HG03135 (cell line): ENCODE results near the gene ZFYVE28.

ENCODE experiments used
- ATAC-seq: cut with Tn5 transposase; IDR thresholded peaks from one replicate; pipeline ENCODE4 v1.9.1; 2021; ENCODE audit warnings: mild to moderate bottlenecking, moderate library complexity; ENCODE audit not compliant: unreplicated experiment

Gene ZFYVE28

DNA sequence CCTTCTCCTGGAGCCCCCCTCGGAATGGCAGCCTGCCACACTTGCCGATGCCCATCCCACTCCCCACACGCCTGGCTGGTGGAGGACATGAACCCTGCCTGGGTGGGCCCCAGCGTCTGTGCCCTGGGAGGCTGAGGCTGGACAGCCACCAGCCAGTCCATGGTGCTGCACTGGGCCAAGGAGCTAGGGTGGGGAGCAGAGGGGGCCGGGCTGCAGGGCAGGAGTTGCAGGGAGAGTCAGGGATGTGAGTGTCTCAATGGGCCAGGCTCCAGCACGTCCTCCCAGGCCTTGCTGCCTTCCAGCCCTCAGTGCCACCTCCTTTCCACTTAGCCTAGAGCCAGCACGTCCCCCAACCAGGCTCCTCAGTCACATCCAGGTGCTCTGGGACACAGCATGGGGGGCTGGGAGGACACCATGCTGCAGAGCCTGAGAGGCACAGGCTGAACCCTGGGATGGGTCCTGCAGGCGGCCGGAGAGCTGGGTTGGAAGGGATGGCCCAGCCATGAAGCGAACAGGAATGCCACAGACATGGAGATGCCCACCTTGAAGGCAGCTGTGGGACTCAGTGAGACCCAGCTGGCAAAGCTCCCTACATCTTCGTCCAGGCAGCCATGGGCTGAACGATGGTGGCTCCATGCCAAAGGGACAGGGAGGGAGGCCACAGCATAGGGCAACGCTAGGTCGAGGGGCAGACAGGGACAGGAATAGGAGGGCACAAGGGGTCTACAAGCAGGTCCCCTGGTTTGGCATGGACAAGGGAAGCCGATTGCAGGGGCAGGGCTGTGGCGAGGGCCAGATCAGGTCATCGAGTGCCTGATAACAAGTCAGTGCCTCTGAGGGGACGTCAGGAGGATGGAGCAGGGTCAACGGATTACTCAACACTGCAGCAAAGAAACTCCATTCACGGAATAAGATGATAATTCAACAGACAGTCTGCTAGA lies 126.5 kb downstream of the ZFYVE28 start:
- no peak for ATAC-seq

GRCh38 chr4:2290974-2291704 lies 127.3 kb downstream of the ZFYVE28 start:
- no peak for ATAC-seq

- ATAC-seq: no peak
Measured at GRCh38 chr4:2290488-2290887, 128.0 kb downstream of the ZFYVE28 start.

GRCh38 chr4:2289955-2290333 lies 128.5 kb downstream of the ZFYVE28 start:
- ATAC-seq: no peak

DNA sequence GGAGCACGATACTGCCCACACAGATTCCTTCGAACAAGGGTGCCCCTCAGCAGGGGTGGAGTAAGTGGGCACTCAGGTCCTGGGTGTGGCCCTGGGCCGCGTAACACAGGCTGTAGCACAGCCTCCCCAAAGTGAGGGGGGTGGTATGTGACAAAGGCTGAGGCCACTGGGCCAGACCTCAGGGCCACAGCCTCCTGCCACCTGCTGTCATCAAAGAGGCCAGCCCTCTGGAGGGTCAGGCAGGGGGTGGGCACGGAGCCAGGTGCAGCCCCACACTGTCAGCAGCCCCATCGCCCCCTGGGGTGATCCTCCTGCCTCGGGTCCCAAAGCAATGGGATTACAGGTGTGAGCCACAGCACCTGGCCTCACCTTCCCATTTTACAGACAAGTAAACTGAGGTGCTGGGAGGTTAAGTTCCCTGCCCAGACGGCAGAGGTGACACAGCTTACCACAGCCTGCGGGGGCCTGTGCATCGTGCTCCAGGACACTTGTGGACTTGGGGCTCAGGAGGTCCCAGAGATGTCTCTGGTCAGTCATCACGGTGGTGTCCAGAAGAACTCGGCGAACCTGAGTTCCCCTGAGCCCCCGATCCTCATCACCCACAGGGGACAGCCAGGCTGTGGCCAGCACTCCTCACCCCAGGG lies 129.0 kb downstream of the ZFYVE28 start:
- ATAC-seq: no peak

GRCh38 chr4:2288051-2288541 lies 130.3 kb downstream of the ZFYVE28 start:
- ATAC-seq: no peak

GRCh38 chr4:2287594-2287915 lies 130.9 kb downstream of the ZFYVE28 start:
- no peak for ATAC-seq

DNA sequence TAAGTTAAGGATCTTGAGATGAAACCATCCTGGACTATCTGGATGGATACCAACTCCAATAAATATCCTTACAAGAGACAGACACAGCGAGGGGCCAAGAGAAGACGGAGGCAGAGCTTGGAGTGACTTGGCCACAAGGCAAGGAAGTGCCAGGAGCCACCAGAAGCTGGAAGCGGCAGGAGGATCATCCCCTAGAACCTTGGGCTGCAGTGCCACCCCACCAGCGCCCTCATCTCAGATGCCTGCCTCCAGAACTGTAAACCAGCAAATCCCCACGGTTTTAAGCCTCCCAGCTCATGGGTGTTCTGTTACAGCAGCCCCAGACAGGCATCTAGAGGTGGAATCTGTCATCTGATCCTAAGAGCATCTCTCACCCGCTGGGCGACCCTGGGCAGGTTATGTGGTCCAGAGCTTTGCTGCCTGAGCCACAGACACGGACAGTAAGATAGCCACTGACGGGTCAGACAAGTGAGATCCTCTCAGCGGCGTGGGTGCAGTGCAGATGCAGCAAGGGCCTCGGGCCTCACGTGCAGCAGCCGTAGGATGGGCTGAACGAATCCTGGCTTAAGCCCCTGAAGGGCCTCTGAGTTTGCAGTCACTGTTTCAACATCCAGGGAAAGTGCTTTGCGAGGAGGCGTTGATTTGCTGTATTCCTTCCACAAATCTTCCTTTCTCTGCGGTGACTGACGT lies 131.4 kb downstream of the ZFYVE28 start:
- ATAC-seq: no peak

DNA sequence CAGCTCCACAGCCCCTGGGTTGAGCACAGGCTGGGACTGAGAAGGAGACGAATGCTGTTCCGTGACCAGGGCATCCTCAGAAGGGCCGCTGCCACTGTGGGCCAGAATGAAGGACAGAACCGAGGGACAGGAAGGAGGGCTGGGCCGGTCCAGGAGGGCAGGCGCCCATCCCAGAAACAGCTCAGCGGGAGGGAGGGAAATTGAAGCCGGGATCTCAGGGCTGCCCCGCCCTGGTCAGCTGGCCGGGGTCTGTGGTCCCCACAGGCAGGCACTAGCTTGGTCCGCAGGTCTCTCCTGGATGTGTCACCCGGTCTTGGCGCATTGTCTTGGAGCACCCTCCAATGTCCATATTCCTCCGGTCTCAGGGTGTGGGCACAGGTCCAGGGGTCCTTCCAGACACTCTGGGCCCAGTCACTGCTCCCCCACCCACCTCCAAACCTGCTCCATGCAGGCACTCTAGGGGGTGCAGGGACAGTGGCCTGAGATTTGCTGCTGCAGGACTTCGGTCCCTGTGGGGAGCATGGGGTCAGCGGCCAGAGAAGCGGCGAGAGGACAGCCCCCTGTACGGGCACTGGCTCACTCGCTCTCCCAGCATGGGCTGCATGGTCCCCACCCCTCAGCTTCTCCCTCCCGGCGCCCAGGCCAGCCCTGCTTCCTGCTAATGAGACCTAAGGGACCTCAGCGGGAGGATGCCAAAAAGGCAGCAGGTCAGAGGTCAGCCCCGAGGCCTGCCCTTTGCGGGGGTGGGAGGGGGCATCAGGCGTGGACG lies 132.6 kb downstream of the ZFYVE28 start:
- ATAC-seq: no peak

- ATAC-seq: no peak
Measured at GRCh38 chr4:2284934-2285612, 133.4 kb downstream of the ZFYVE28 start.

- ATAC-seq: no peak
Measured at GRCh38 chr4:2284161-2284933, 134.1 kb downstream of the ZFYVE28 start.

- no peak for ATAC-seq
Measured at GRCh38 chr4:2283199-2283711, 135.2 kb downstream of the ZFYVE28 start.

- no peak for ATAC-seq
Measured at GRCh38 chr4:2281575-2282343, 136.7 kb downstream of the ZFYVE28 start.

DNA sequence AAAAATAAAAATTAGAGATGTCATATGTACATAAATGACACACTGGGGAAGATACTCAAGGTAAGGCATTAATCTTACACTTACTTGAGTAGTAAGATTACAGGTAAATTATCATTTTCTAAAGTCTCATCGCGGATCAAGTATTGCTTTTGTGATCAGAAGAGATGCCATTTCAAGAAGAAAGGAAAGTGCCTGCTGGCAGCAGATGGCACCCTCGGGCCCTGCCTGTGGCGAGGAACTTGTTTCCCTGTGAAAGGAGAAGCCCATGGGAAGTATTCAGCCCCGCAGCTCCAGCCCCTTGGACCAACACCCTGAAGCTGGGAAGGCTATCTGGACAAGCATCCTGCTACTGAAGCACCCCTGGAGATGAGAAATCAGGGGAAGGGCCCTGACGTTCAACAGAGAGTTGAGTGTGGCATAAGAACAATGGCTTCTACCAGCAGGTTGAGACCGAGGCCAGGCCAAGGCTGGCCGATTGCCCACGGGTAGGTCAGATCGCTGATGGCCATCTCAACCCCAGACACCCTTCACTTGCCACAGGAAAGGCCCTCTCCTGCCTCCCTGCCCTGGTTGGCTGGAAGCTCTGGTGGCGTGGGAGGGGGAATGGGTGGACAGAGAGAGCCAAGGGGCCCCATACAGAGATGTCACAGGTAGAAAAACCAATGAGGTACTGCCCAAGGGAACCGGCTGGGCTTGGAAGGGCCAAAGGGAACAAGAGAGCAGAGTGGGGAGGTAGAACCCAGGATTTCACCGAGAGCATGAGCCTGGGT lies 137.7 kb downstream of the ZFYVE28 start:
- no peak for ATAC-seq

DNA sequence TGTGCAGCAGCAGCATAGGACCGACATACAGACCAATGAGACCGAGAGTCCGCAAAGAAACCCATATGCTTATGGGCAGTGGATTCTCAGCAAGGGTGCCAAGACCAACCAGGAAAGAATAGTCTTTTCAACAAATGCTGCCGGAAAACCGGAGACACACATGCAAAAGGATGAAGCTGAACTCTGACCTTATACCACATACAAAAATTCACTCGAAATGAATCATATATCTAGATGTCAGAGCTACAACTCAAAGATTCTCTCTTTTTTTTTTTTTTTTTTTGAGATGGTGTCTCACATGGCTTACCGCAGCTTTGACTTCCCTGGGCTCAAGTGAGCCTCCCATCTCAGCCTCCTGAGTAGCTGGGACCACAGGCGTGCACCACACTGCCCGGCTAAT lies 140.5 kb downstream of the ZFYVE28 start:
- ATAC-seq: no peak

DNA sequence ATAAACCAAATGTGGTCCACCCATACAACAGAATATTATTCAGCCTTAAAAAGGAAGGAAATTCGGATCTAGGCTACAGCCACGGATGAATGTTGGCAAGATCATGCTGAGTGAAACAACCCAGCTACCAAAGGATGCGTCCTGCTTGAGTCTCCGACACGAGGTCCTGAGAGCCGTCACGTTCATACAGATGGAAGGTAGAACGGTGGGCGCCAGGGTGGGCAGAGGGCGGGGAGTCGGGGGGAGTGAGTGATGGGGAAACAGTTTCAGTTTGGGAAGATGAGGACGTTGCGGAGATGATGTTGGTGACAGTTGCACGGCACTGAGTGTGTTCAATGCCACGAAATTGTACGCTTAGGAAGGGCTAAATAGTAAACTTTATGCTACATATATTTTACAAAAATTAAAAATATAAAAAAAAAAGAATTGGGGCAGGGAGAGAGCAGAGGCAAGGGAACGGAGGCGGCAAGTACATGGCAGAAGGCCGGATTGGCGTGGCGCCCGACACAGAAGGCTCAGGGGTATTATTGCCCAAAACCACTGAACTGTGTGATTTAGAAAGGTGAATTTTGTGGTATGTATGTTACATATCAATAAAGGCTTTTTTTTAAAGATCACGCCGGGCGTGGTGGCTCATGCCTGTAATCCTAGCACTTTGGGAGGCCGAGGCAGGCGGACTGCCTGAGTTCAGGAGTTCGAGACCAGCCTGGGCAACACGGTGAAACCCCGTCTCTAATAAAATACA lies 141.7 kb downstream of the ZFYVE28 start:
- no peak for ATAC-seq
